HG03439 (cell line): ENCODE data around the gene GRM4.

Experiments used
- ATAC-seq: cut with Tn5 transposase; IDR thresholded peaks from one replicate; pipeline ENCODE4 v1.9.1; 2021; ENCODE audit warnings: mild to moderate bottlenecking, moderate library complexity; ENCODE audit not compliant: unreplicated experiment

The GRM4 gene

DNA sequence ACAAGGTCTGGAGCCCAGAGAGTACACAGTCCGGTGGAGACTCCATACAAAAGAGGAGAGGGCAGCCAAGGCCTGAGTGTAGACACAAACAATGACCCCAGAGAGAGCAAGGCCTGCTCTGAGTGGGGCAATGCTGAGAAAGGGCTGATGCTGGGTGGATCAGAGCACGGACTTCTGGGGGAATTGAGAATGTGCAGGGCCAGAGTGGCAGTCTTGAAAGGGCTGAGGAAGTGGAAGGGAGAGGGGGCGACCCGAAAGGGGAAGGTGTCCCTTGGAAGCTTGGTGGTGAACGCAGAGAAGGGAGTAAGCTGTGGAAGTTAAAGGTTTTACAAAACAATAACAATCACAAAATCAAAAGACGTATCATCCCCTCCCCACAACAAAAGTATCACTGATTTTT is 12.0 kb upstream of the GRM4 start:
- no peak for ATAC-seq

- no peak for ATAC-seq
Measured at GRCh38 chr6:34157236-34157830, 11.4 kb upstream of the GRM4 start.

DNA sequence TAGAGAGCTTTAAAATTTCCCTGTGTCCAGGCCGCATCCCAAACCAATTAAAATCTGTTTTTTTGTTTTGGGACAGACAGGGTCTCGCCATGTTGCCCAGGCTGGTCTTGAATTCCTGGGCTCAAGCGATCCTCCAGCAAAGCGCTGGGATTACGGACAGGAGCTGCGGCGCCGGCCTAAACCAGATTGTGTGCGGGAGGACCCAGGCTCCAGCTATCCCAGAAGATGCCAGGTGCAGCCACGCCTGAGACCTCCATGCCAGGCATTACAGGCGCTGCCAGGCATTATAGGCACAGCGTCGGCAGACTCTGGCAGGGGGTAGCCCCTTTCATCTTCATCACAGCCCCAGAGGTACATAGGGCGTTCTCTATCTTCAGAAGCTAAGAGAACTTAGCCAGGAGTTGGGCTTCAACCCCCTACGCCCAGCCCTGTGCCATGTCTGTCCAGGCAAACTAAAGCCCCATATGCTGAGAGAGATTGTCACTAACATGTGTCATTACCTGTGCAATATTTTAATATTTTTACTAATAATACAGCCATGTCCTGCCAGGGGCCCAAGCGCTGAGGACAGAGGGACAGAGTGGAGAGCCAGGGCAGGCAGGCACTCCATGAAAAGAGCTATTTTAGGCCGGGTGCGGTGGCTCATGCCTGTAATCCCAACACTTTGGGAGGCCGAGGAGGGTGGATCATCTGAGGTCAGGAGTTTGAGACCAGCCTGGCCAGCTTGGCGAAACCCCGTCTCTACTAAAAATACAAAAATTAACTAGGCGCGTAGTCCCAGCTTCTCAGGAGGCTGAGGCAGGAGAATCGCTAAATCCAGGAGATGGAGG is 9.8 kb upstream of the GRM4 start:
- no peak for ATAC-seq

DNA sequence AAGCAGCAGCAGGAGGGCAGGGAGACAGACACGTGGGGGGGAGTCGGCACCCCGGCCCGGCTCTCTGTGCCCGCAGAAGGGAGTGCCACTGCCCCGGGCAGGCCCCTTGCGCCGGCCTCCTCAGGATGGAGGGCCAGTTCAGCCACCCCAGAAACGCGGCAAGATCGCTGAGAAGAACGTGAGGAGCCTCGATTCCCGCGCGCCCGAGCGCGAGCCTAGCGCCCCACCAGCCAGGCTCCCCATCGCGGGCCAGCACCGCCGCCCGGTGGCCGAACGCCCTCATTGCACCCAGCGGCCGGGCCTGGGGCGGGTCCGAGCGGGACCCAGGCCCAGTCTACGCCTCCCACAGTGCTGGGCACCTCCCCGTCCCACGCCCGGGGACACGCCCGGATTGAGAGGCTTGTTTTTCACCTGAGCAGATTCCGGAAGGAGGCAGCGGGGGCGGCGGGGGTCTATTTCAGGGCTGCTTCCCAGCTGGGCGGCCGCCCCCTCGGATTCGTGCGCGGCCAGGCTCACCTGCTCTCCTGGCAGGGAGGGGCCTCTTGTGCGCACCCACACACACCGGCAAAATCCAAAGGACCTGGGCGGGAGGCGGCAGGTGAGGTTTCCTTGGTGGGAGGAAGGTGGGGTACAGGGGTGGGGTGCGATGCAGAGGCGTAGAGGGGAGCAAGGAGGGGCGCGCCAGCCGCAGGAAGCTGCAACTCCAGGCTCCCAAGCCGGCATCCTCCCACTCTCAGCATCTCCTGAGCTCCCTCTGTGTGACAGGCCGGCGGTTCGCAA is 9.0 kb upstream of the GRM4 start:
- ATAC-seq: no peak

DNA sequence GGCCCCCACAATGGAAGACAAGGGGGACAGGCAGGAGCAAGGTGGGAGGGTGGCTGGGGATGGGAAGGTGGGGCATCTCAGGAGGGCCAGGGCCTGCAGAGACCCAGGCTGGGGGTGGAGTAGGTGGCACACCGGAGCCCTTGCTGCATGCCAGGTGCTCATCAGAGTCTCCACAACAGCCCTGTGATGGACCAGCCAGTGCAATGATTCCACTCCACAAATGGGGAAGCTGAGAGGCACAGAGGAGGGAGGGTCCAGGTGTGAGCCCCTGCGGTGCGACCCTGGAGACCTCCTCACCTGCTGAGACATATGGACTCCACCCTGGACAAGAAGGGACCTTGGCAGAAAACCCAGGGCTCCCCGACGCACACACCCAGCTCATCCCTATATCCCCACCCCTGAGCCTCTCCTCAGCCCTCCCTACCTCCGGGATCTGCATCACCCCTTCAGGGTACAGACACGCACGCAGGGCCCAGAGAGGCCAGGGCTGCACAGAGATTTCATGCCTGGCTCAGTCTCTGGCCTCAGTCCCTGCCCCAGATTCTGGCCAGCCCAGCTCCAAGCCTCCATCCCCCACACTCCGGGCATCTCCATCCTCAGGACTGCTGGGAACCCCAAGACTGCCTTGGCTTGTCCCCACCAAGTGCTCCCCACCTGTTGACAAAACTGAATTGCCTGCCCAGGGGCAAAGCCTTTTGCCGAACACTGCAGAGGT is 7.1 kb upstream of the GRM4 start:
- ATAC-seq: no peak

- no peak for ATAC-seq
Measured at GRCh38 chr6:34152042-34152524, 6.2 kb upstream of the GRM4 start.

- no peak for ATAC-seq
Measured at GRCh38 chr6:34151321-34152041, 5.6 kb upstream of the GRM4 start.

DNA sequence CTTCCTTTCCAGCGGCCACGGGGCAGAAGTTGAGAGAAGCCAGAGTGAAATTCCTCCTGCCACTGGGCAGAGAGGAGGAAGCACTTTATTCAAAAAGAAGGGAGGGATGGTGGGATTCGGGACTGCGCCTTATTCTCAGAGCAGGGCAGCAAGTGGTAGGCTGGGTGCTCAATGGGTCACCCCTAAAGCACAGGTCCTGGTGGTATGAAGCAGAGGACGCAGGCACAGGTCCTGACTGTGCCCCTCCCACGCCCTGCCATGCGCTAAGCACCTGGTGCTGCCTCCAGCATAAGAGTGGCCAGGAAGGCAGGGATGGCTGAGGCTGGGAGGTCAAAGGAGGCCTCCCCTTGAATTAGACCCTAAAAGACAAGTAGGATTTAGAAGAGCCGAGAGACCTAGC is 4.9 kb upstream of the GRM4 start:
- ATAC-seq: no peak

DNA sequence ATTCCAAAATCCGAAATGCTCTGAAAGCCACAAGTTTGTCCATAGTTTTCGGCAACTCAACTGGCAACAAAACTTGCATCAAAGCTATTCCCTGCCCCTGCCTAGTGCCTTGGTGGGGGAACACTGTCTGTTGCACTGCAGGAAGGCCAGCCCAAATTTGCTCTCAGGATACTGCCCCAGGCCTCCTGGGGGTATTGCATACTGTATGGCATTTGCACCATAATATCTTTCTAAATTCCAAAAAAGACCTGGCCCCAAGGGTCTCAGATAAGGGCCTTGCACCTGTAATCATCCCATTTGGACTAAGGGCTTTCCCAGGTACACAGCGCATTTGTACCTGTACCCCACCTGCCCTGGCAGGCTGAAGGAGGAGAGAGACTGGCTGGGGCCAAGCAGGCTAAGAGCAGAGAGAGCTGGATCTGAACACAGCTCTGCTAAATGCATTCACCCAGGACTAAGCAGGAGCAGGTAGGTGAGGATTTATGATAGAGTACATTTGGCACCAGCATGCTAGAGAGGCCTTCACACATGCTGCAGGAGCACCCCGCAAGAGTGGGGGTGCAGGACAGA is 4.0 kb upstream of the GRM4 start:
- ATAC-seq: no peak

DNA sequence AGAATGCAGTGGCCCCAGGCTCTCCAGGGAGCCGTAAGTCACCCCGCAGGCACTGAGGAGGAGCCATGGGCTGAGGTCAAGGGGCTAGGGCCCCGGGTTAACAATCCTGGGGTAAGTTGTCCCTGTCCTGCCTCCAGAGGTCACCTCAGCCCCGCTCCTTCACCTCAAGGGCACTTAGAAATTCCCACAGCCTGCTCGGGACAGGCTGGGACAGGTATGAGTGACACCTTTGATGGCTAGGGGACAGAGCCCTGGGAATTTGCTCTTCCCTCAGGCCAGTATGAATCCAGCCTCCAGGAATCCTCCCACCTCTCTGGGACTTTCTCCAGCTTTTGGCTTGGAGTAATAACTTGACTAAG is 3.5 kb upstream of the GRM4 start:
- ATAC-seq: no peak

GRCh38 chr6:34148631-34149451 is 3.0 kb upstream of the GRM4 start:
- no peak for ATAC-seq

GRCh38 chr6:34147906-34148630 is 2.2 kb upstream of the GRM4 start:
- ATAC-seq: no peak

GRCh38 chr6:34146801-34147592 is 1.1 kb upstream of the GRM4 start:
- ATAC-seq: no peak

DNA sequence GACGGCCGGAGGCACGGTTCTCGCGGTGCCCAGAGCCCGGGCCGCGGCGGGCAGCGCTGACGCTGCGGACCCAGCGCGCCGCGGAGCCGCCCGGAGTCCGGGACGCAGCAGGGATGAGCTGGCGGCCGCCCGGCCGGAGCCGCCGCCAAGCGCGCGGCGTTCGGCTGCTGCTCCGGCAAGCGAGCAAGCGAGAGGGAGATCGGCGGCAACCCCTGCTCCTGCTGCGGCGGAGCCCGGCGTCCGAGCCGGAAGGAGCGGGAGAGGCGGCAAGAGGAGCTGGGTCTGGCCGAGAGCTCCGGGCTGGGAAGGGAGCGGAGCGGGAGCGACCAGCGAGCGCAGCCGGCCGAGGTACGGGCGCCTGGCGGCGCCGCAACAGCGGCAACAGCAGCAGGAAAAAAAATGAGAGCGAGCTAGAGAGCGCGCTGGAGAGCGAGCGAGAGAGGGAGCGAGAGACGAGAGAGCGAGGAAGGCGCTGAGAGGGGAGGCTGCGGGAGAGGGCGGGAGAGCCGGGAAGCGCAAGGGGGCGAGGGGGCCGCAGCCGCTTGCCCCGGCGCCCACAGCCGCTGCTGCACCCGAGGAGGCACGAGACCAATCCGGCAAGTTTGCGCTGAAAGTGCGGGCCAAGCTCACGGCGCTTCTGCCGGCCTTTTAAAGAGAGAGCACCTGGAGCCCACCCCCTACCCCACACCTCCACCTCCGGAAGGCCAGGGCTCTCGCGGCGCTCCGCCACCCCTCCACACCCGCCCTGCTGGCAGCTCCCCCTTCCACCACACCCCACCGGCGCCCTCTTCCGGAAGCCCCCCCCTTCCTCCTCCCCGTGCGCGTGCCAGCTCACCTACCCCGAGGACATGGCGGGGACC is 496 bp downstream of the GRM4 start:
- ATAC-seq: no peak

DNA sequence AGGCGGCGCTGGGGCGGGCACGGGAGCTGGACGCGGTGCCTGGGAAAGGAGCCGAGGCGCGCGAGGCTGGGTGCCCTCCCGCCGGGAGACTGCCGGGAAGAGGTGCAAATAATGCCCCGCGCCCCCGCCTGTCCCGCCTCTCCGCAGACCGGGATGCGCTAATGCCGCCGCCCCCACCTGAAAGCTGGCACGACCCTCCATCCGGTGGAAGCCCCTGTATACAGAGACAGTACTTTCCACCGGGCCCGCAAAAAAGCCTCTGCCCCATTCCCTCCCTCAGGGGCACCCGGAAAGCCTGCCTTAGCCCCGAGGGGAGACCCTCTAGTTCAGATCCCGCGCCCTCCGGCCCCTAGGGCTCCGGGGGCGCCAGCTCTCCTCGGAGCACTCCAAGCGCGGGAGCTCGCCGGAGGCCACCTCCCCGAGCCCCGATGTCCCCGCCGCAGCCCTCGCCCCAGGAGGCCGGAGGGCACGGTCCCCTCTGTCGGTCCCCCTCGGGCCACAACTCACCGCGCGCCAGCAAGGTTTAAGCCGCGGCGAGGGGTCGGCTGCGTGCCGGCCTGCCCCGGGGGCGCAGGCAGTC is 1.2 kb downstream of the GRM4 start:
- no peak for ATAC-seq

DNA sequence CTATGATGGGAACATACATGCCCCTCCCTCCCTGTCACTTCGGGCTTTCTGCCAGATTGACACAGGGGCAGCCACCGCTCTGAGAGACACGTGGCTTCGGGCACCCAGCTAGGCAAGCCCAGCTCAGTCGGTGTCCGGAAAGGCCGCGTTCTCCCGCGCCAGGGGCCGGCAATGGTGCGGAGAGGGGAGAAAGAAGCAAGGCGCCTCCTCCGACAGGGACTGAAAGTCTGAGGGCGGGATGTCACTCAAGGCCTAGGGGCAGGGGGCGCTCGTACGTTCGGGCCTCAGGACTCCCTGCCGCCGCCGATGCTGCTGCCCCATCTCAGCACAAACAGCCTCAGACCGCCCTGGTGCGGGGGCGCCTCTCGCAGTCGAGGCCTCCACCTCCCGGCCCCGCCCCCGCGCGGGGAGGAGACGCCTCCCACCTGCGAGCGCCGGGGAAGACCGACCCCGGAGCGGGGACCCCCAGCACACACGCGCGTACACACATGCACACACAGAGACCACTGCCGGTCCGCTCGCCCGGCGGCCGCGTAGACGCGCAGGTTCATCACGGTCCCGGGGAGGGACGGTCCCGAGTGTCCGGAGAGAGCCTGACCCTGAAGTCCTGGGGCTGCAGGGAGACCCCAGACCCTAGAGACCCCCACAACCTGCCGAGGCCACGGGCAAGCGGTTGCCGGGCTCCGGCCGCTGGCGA is 1.9 kb downstream of the GRM4 start:
- ATAC-seq: no peak
